HEK293T (cell line): ENCODE data around the gene ARHGAP40.

ENCODE experiments used
- CTCF ChIA-PET: fragments of 350-600 bp; formaldehyde crosslinking; extraction: SDS; loops from one replicate; lab custom pipeline; 2021; ENCODE audit warnings: antibody characterized with exemption, inconsistent platforms; lab: Yijun Ruan, JAX
- POLR2A ChIA-PET: fragments of 350-600 bp; formaldehyde crosslinking; extraction: SDS; loops from one replicate; lab custom pipeline; 2020; ENCODE audit warnings: antibody characterized with exemption, inconsistent platforms; lab: Yijun Ruan, JAX
- DNase-seq: peaks from one replicate; pipeline ENCODE4 v3.0.0; 2012; ENCODE audit warnings: mixed read lengths; ENCODE audit errors: extremely low spot score
- ARNT ChIP-seq: fragments of 450-650 bp; IDR thresholded peaks from 2 replicates; pipeline ENCODE4 v1.6.1; 2017; ENCODE audit warnings: mild to moderate bottlenecking
- BHLHE40 ChIP-seq: fragments of 450-650 bp; IDR thresholded peaks from 2 replicates; pipeline ENCODE4 v1.6.1; 2016; ENCODE audit warnings: mild to moderate bottlenecking, moderate library complexity, borderline replicate concordance
- CTBP1 ChIP-seq: fragments of 450-650 bp; IDR thresholded peaks from 2 replicates; pipeline ENCODE4 v1.6.1; 2016; ENCODE audit warnings: borderline replicate concordance
- ELF4 ChIP-seq: fragments of 450-650 bp; IDR thresholded peaks from 2 replicates; pipeline ENCODE4 v1.6.1; 2017; ENCODE audit warnings: antibody characterized with exemption
- FOXA1 ChIP-seq: fragments of 450-650 bp; IDR thresholded peaks from 2 replicates; pipeline ENCODE4 v1.6.1; 2016; ENCODE audit warnings: mild to moderate bottlenecking
- FOXK2 ChIP-seq: fragments of 450-650 bp; IDR thresholded peaks from 2 replicates; pipeline ENCODE4 v1.6.1; 2016; ENCODE audit warnings: mild to moderate bottlenecking
- FOXM1 ChIP-seq: fragments of 450-650 bp; IDR thresholded peaks from 2 replicates; pipeline ENCODE4 v1.6.1; 2017; ENCODE audit warnings: mild to moderate bottlenecking, borderline replicate concordance
- HDGF ChIP-seq: fragments of 450-650 bp; IDR thresholded peaks from 2 replicates; pipeline ENCODE4 v1.6.1; 2017; ENCODE audit warnings: antibody characterized with exemption, borderline replicate concordance
- L3MBTL2 ChIP-seq: fragments of 450-650 bp; conservative IDR thresholded peaks from 2 replicates; pipeline ENCODE4 v1.6.1; 2016; ENCODE audit warnings: mild to moderate bottlenecking
- LEF1 ChIP-seq: fragments of 450-650 bp; IDR thresholded peaks from 2 replicates; pipeline ENCODE4 v1.6.1; 2017; ENCODE audit warnings: mild to moderate bottlenecking, borderline replicate concordance
- NFRKB ChIP-seq: fragments of 450-650 bp; IDR thresholded peaks from 2 replicates; pipeline ENCODE4 v1.6.1; 2016; ENCODE audit warnings: mild to moderate bottlenecking, moderate library complexity
- SP1 ChIP-seq: fragments of 450-650 bp; IDR thresholded peaks from 2 replicates; pipeline ENCODE4 v1.6.1; 2017
- SUZ12 ChIP-seq: fragments of 450-650 bp; IDR thresholded peaks from 2 replicates; pipeline ENCODE4 v1.6.1; 2016; ENCODE audit warnings: mild to moderate bottlenecking
- TARDBP ChIP-seq: fragments of 450-650 bp; IDR thresholded peaks from 2 replicates; pipeline ENCODE4 v1.6.1; 2016
- ZNF384 ChIP-seq: fragments of 450-650 bp; IDR thresholded peaks from 2 replicates; pipeline ENCODE4 v1.6.1; 2016
- TF ChIP-seq, protein P1 (sequence below): fragments of 450-650 bp; IDR thresholded peaks from 2 replicates; pipeline ENCODE4 v1.6.1; 2016

The ARHGAP40 gene

DNA sequence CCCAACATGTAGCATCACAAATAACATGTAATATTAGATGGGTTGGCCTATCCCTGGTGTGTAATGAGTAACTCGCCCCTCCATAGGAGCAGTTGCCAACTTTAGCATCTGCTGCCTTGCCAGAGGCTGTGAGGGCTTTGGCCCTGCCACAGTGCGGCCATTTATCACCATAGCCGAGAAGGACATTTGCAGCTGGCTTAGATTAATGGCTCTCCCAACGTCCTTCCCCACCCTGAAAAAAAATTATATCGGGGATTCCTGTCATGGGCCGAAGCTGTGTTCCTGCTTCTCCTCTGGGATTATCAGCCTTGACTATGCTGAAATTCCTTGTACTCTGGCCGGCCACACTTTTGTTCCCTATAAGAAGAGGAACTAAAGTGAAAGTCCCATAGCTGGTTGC is 28.2 kb upstream of the ARHGAP40 start:
- POLR2A ChIA-PET: no interaction called here
- CTCF ChIA-PET: no interaction called here
- TF ChIP-seq ZNF384: no peak
- no peak for TF ChIP-seq SUZ12
- no peak for TF ChIP-seq BHLHE40
- TF ChIP-seq FOXM1: no peak
- TF ChIP-seq, protein P1, sequence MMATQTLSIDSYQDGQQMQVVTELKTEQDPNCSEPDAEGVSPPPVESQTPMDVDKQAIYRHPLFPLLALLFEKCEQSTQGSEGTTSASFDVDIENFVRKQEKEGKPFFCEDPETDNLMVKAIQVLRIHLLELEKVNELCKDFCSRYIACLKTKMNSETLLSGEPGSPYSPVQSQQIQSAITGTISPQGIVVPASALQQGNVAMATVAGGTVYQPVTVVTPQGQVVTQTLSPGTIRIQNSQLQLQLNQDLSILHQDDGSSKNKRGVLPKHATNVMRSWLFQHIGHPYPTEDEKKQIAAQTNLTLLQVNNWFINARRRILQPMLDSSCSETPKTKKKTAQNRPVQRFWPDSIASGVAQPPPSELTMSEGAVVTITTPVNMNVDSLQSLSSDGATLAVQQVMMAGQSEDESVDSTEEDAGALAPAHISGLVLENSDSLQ: no peak
- no peak for TF ChIP-seq ELF4
- DNase-seq: no peak

DNA sequence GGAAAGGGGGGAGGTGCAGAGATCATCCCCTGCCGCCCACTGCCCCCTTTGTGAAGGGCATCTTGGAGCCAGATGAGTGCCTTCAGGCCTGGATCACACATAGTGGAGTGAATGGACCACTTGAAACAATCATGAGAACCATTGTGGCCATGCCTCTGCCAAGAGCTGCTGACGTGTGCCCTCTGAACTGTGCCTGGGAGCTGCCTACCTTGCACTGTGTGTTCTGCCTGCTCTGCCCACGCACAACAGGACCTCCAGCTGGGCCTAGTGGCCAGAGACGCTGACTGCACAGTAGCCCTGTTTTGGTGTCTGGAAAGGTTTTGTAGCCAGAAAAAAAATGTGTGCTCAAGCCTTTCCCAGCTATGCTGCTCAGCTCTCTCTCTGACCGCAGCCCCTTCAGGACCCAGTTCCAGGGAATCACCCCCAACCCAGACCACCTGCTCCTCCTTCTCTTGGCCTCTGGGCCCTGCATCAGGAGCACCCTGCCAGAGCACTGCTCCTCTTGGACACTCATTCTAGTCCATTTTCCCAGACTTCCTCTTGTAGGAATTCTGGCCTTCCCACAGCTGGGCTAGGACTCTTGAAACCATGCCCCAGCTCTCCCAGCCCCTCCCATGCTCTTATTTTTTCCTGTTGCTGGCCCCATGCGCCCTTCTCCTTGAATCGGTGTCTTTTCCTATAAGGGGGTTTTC is 22.2 kb upstream of the ARHGAP40 start:
- CTCF ChIA-PET: no interaction called here
- TF ChIP-seq FOXK2 (no peak), FOXM1 (no peak), ARNT (no peak), CTBP1 (no peak), L3MBTL2 (no peak)
- DNase-seq: no peak
- POLR2A ChIA-PET: no interaction called here

- no peak for DNase-seq
- CTCF ChIA-PET: no interaction called here
- TF ChIP-seq SUZ12 (no peak), BHLHE40 (no peak), CTBP1 (no peak), ELF4 (no peak), FOXK2 (no peak), SP1 (no peak)
- TF ChIP-seq, protein P1: no peak
- POLR2A ChIA-PET: no interaction called here
Observed at GRCh38 chr20:38579921-38580320, 21.7 kb upstream of the ARHGAP40 start.

- ChIA-PET POLR2A (no interaction called here), CTCF (no interaction called here)
- no peak for DNase-seq
- no peak for TF ChIP-seq TARDBP
- TF ChIP-seq SP1: no peak
- TF ChIP-seq ZNF384: no peak
- TF ChIP-seq CTBP1: no peak
- TF ChIP-seq NFRKB: no peak
- TF ChIP-seq LEF1: no peak
- TF ChIP-seq, protein P1: no peak
- no peak for TF ChIP-seq FOXA1
- TF ChIP-seq L3MBTL2: no peak
- no peak for TF ChIP-seq BHLHE40
- no peak for TF ChIP-seq ARNT
- no peak for TF ChIP-seq ELF4
- TF ChIP-seq SUZ12: no peak
- TF ChIP-seq FOXM1: no peak
- TF ChIP-seq FOXK2: no peak
- TF ChIP-seq HDGF: no peak
Observed at GRCh38 chr20:38581013-38581412, 20.6 kb upstream of the ARHGAP40 start, which contains the start of gene ADIG. Gene ADIG (plus strand): TSS chr20:38581197. CDS start chr20:38581251, 54 bp downstream.

GRCh38 chr20:38581830-38582358 is 19.7 kb upstream of the ARHGAP40 start:
- no peak for TF ChIP-seq FOXM1
- TF ChIP-seq, protein P1: no peak
- no peak for TF ChIP-seq ARNT
- no peak for TF ChIP-seq HDGF
- no peak for TF ChIP-seq BHLHE40
- no peak for TF ChIP-seq ZNF384
- TF ChIP-seq TARDBP: no peak
- TF ChIP-seq SUZ12: no peak
- TF ChIP-seq NFRKB: no peak
- ChIA-PET POLR2A (no interaction called here), CTCF (no interaction called here)
- no peak for DNase-seq

GRCh38 chr20:38583306-38583705 is 18.3 kb upstream of the ARHGAP40 start:
- ChIA-PET POLR2A (no interaction called here), CTCF (no interaction called here)
- TF ChIP-seq TARDBP (no peak), FOXA1 (no peak), SP1 (no peak), ZNF384 (no peak), FOXM1 (no peak), CTBP1 (no peak), FOXK2 (no peak), L3MBTL2 (no peak), SUZ12 (no peak), HDGF (no peak), NFRKB (no peak), BHLHE40 (no peak), ELF4 (no peak), ARNT (no peak), LEF1 (no peak)
- TF ChIP-seq, protein P1: no peak
- no peak for DNase-seq
